ENCODE data around the gene CLTC. TPM values are rescaled to one million over a fixed set of nuclear protein-coding genes. Genes with fewer than 3 reads are reported as not detected.

CLTC gene
- total RNA-seq, 4 donors from 2014 or later = 174 to 224 (median 198) TPM

DNA sequence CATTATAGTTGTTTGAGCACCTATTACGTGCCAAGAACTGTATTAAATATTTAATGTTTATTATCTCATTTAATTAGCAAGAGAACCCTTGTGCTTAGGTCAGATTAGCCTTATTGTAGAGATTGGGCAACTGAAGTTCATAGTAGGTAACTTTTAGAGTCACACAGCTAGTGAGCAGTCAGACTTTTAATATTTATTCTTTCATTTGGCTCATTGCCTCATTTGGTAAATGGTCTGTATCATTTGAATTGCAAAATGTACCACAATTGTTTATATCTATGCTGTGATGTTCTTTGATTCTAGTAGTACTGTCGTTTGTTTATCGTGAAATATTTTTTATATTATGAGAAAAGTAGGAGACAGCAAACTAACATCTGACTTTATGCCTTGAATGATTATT, 7.6 kb downstream of the CLTC start:
- TF ChIP-seq, protein P1, sequence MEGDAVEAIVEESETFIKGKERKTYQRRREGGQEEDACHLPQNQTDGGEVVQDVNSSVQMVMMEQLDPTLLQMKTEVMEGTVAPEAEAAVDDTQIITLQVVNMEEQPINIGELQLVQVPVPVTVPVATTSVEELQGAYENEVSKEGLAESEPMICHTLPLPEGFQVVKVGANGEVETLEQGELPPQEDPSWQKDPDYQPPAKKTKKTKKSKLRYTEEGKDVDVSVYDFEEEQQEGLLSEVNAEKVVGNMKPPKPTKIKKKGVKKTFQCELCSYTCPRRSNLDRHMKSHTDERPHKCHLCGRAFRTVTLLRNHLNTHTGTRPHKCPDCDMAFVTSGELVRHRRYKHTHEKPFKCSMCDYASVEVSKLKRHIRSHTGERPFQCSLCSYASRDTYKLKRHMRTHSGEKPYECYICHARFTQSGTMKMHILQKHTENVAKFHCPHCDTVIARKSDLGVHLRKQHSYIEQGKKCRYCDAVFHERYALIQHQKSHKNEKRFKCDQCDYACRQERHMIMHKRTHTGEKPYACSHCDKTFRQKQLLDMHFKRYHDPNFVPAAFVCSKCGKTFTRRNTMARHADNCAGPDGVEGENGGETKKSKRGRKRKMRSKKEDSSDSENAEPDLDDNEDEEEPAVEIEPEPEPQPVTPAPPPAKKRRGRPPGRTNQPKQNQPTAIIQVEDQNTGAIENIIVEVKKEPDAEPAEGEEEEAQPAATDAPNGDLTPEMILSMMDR (IDR thresholded peaks at IDR 0.05) = no peak
- TF ChIP-seq POLR2A (IDR thresholded peaks at IDR 0.05) = no peak
- peak overlapping the region in 1 of 4 donors; percentile 9 for H3K27ac ChIP-seq
- H3K4me3 ChIP-seq = no peak overlapping the region
- H3K27me3 ChIP-seq = no peaks in the 10 kb centered on the region
- no peaks in the 10 kb centered on the region for H3K9me3 ChIP-seq
- H3K36me3 ChIP-seq = no peaks in the 10 kb centered on the region
- no peak for DNase-seq
- H3K4me1 ChIP-seq = peaks cover 0 to 74% (median 18%) of the 10 kb centered on the region in 4 donors

DNA sequence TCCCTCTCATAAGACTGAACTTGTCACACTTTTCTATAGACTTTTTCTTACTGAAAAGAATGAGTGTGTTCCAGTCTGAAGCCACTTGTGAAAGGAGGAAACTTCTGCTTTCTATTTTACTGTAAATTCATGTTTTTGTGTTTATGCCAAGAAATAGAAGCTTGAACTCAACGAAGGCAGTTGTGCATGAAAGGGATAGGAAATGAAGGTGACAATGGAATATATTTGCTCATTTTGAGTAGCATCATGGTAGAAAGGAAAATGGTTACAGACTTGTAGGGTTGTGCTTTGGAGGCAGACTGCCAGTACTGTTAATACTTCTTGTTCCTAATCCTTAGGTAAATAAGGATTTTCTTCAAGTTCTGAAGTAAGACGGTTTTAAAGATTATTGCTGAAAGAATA, 8.1 kb downstream of the CLTC start:
- TF ChIP-seq, protein P1 (IDR thresholded peaks at IDR 0.05) = no peak
- no peak for TF ChIP-seq POLR2A (IDR thresholded peaks at IDR 0.05)
- no peak overlapping the region for H3K4me3 ChIP-seq
- H3K27me3 ChIP-seq = no peaks in the 10 kb centered on the region
- peaks cover 0 to 73% (median 15%) of the 10 kb centered on the region in 4 donors for H3K4me1 ChIP-seq
- H3K9me3 ChIP-seq = no peaks in the 10 kb centered on the region
- H3K36me3 ChIP-seq = no peaks in the 10 kb centered on the region
- no peak for DNase-seq
- no peak overlapping the region for H3K27ac ChIP-seq

DNA sequence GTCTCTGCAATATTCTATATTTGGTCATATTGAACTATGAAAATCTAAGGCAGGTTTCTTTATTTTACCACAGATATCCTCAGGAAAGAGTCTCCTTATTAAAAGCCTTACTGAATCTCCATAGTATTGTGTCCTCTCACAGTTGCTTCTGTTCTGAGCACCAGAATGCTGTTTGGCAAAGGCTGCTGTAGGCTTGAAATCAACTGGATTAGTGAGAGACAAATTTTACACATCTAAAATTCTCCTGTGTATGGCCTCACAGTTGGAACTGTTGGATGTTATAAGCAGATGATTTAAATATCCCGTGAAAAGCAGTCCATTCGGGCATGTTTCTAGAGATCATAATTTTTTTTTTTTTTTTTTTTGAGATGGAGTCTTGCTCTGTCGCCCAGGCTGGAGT, 9.5 kb downstream of the CLTC start:
- H3K36me3 ChIP-seq = no peaks in the 10 kb centered on the region
- peaks cover 0 to 73% (median 12%) of the 10 kb centered on the region in 4 donors for H3K4me1 ChIP-seq
- H3K27ac ChIP-seq = no peak overlapping the region
- no peak for DNase-seq
- no peaks in the 10 kb centered on the region for H3K9me3 ChIP-seq
- TF ChIP-seq, protein P1 (IDR thresholded peaks at IDR 0.05) = no peak
- no peak for TF ChIP-seq POLR2A (IDR thresholded peaks at IDR 0.05)
- no peak overlapping the region for H3K4me3 ChIP-seq
- no peaks in the 10 kb centered on the region for H3K27me3 ChIP-seq

DNA sequence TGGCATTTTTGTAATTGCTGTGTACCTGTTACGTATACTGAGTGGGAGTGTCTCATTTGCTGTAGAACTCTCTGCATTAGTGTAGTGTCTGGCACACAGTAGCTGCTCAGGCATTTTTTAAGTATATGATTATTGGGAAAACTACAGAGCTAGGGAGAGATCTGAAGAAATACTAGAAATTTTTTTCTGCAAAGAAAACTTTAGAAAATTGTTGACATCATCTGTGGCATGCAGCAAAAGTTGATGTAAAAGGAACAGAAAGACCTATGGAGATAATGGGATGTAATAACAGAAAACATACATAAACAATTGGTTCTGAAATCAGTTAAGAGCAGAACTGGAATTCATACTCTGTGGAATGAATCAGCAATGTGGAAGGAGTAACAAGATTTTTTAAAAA, 11.6 kb downstream of the CLTC start:
- no peak overlapping the region for H3K4me3 ChIP-seq
- H3K36me3 ChIP-seq = no peaks in the 10 kb centered on the region
- peaks cover 0 to 79% (median 9%) of the 10 kb centered on the region in 4 donors for H3K4me1 ChIP-seq
- TF ChIP-seq, protein P1 (IDR thresholded peaks at IDR 0.05) = no peak
- no peak for TF ChIP-seq POLR2A (IDR thresholded peaks at IDR 0.05)
- H3K27me3 ChIP-seq = no peaks in the 10 kb centered on the region
- H3K27ac ChIP-seq = no peak overlapping the region
- H3K9me3 ChIP-seq = no peaks in the 10 kb centered on the region
- DNase-seq = no peak

DNA sequence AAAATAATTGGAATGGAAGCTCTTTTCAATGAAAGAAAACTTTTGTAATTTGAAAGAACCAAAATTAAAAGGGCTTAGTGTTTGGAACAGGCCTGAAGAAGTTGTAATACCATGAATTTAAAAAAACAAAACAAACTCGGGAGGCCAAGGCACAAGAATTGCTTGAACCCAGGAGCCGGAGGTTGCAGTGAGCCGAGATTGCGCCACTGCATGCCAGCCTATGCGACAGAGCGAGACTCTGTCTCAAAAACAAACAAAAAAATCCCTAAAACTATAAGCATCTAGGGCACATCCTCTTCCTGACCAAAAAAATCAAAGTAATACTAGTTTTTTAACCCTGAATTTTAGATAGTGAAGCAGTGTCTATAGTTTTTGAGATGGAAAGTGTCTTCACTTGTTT, 12.7 kb downstream of the CLTC start:
- no peak overlapping the region for H3K4me3 ChIP-seq
- TF ChIP-seq, protein P1 (IDR thresholded peaks at IDR 0.05) = no peak
- no peak for TF ChIP-seq POLR2A (IDR thresholded peaks at IDR 0.05)
- H3K9me3 ChIP-seq = no peaks in the 10 kb centered on the region
- no peaks in the 10 kb centered on the region for H3K36me3 ChIP-seq
- H3K27ac ChIP-seq = no peak overlapping the region
- no peaks in the 10 kb centered on the region for H3K27me3 ChIP-seq
- DNase-seq = no peak
- H3K4me1 ChIP-seq = peaks cover 0 to 68% (median 6%) of the 10 kb centered on the region in 4 donors
